ENCODE results near the gene NR2F1-AS1.

DNA sequence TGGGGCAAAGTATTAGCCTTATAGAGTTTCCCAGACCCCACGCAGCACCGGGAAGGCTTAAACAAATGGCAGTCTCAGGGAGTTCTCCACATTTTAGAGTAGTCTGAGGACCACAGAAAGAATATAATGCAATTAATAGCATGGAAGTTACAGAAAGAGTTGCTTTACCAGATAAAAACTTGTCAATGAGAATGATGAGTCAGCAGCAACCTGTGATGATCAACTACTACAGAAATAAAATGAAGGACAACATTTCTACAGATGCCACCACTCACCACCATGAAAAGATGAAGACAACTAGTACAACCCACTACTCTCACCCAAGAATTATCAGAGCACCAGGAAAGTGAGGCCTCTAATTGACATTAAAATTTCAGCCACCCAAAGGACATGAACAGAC is 120.7 kb downstream of the NR2F1-AS1 start:
- TF ChIP-seq, protein P1, sequence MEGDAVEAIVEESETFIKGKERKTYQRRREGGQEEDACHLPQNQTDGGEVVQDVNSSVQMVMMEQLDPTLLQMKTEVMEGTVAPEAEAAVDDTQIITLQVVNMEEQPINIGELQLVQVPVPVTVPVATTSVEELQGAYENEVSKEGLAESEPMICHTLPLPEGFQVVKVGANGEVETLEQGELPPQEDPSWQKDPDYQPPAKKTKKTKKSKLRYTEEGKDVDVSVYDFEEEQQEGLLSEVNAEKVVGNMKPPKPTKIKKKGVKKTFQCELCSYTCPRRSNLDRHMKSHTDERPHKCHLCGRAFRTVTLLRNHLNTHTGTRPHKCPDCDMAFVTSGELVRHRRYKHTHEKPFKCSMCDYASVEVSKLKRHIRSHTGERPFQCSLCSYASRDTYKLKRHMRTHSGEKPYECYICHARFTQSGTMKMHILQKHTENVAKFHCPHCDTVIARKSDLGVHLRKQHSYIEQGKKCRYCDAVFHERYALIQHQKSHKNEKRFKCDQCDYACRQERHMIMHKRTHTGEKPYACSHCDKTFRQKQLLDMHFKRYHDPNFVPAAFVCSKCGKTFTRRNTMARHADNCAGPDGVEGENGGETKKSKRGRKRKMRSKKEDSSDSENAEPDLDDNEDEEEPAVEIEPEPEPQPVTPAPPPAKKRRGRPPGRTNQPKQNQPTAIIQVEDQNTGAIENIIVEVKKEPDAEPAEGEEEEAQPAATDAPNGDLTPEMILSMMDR (IDR thresholded peaks at IDR 0.05), result no peak
- TF ChIP-seq POLR2A (IDR thresholded peaks at IDR 0.05), result no peak
- no peak for TF ChIP-seq POLR2AphosphoS5 (IDR thresholded peaks at IDR 0.05)
- no peak for TF ChIP-seq EP300 (IDR thresholded peaks at IDR 0.05)
